ENCODE measurements around the gene RUNDC1. TPM values are rescaled to one million over a fixed set of nuclear protein-coding genes. Genes with fewer than 3 reads are reported as not detected.
"Not testable (repeated sequence)": the region's sequence is repeated elsewhere in the genome, so short reads cannot be mapped to it uniquely, and the experiment has no call there.

Gene RUNDC1
- total RNA-seq, 2 experiments from 2014 or later, result 13.0 to 14.0 TPM

- H3K27ac Mint-ChIP-seq; H3K36me3 Mint-ChIP-seq (ENCODE audit: low read depth); DNase-seq; H3K9me3 Mint-ChIP-seq; POLR2A ChIA-PET; H3K27me3 Mint-ChIP-seq; H3K4me3 Mint-ChIP-seq: not testable (repeated sequence)
- CTCF ChIA-PET, result interaction anchor here (0.8 kb wide), 1 partner anchor 22 kb away, joined by 3 read pairs; the partner anchor contains the start of gene RPL27
- H3K4me1 Mint-ChIP-seq, result peaks cover 14% of the 10 kb centered on the region
Observed at GRCh38 chr17:42975701-42976100, 4.7 kb upstream of the RUNDC1 start.

DNA sequence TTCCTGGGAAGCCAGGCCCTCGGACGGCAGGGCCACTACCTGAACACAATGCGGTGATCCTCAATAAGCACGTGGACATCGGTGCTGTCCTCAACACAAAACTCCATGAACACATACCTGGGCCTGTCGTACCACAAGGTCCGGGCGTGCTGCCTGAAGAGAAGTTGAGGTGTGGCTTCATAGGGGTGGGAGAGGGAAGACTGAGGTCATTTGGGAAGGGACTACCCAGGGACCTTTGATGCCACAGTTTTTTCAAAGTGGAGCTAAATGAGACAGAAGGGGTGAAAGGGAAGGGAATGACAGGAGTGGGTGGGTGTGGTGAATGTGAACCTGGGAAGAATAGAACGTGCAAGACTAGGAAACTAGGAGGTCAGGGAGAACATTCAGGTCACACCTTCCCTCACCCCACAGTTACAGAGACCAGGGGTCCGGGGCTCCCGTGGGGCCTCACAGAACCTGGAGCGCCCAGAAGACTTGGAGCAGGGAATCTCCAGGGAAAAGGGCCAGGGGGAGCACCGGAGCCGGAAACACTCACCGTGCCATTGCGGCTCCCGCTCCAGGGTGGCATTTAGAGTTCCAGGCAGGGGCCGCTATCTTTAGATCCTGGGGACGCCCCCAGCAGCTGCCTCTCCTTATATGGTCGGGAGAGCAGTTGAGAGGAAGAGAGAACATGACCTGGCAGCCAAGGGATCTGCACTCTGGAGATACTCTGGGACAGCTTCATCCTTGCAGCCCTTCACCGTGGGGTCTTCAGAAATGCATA, 673 bp upstream of the RUNDC1 start, which contains the start of gene PTGES3L:
Gene PTGES3L (minus strand): TSS at position 570 of the 763 bp plus-strand sequence. CDS start 27 bp downstream, at position 543.
- peaks cover 34% of the 10 kb centered on the region for H3K4me1 Mint-ChIP-seq
- H3K9me3 Mint-ChIP-seq, result no peaks in the 10 kb centered on the region
- POLR2A ChIA-PET, result no interaction called here

GRCh38 chr17:42980766-42981397, 517 bp downstream of the RUNDC1 start:
- DNase-seq, result peak; percentile 69
- Mint-ChIP-seq H3K4me3 (peak overlapping the region; percentile 92), H3K27me3 (no peaks in the 10 kb centered on the region), H3K36me3 (ENCODE audit: low read depth) (peaks cover 20% of the 10 kb centered on the region), H3K27ac (peak overlapping the region; percentile 92), H3K4me1 (peaks cover 42% of the 10 kb centered on the region), H3K9me3 (no peaks in the 10 kb centered on the region)
- ChIA-PET POLR2A (no interaction called here), CTCF (interaction anchor here (0.6 to 1.7 kb wide), 2 partner anchors 157 to 660 kb away, joined by 3 to 4 read pairs; partner anchors contain the start of gene BECN1)

More for the DNA sequence above, 673 bp upstream of the RUNDC1 start, which contains the start of gene PTGES3L:
- peak; percentile 34 for DNase-seq
- no peaks in the 10 kb centered on the region for H3K27me3 Mint-ChIP-seq
- peaks cover 13% of the 10 kb centered on the region for H3K36me3 Mint-ChIP-seq (ENCODE audit: low read depth)
- CTCF ChIA-PET, result interaction anchor here (1.7 to 2.8 kb wide), 2 partner anchors 18 to 156 kb away, joined by 4 to 13 read pairs; partner anchors contain the start of genes BECN1 and RPL27
- H3K4me3 Mint-ChIP-seq, result peak within 1 kb of the TSS; percentile 92
- H3K27ac Mint-ChIP-seq, result peak within 1 kb of the TSS; percentile 92

DNA sequence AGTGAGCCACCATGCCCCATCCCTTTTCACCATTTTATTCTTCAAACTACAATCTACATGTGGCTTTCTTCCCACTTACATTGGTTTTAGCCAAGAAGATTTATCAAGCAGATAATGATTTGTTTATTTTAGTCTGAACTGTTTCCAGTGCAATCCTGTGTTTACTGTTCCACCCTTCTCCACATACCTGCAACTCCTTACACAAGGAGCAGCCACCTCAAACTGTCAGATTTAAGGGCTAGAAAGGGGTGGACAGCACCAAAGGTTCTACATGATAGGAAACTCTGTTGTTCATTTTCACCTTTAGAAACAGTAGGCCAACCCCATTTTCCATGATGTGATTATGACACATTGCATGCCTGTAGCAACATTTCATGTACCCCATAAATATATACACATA, 1.9 kb downstream of the RUNDC1 start:
- Mint-ChIP-seq H3K4me1 (peaks cover 42% of the 10 kb centered on the region), H3K36me3 (ENCODE audit: low read depth) (peaks cover 25% of the 10 kb centered on the region), H3K27me3 (no peaks in the 10 kb centered on the region), H3K4me3 (peak overlapping the region; percentile 19), H3K9me3 (no peaks in the 10 kb centered on the region), H3K27ac (no peak overlapping the region)
- DNase-seq, result no peak
- CTCF ChIA-PET, result interaction anchor here (1.2 kb wide), 1 partner anchor 16 kb away, joined by 5 read pairs; the partner anchor contains the start of gene RPL27
- POLR2A ChIA-PET, result no interaction called here

DNA sequence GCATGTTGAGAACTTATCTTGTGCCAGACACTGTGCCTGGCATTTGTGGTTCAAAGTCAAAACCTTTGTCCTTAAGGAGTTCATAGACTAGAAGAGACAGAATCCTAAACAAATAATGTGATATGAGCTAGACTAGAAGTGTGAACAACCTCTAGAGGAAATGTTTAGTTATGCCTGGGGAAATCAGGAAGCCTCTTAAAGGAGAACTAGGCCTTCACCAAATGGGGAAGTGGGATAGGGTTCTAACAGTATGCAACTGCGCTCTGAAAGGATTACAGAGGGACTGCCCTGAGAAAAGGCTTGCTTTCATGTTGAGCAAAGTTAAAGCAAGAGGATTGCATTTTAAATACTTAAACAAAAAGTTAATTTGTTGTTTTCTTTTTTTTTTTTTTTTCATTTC, 4.9 kb downstream of the RUNDC1 start:
- Mint-ChIP-seq H3K36me3 (ENCODE audit: low read depth) (peaks cover 40% of the 10 kb centered on the region), H3K4me3 (no peak overlapping the region), H3K4me1 (peaks cover 30% of the 10 kb centered on the region), H3K9me3 (no peaks in the 10 kb centered on the region), H3K27ac (peak overlapping the region; percentile 39), H3K27me3 (no peaks in the 10 kb centered on the region)
- ChIA-PET CTCF (interaction anchor here (0.5 kb wide), 1 partner anchor 219 kb away, joined by 4 read pairs; no protein-coding TSS in a partner anchor), POLR2A (interaction anchor here (1.3 kb wide), 1 partner anchor 13 kb away, joined by 3 read pairs; the partner anchor contains the start of gene RPL27)
- no peak for DNase-seq

DNA sequence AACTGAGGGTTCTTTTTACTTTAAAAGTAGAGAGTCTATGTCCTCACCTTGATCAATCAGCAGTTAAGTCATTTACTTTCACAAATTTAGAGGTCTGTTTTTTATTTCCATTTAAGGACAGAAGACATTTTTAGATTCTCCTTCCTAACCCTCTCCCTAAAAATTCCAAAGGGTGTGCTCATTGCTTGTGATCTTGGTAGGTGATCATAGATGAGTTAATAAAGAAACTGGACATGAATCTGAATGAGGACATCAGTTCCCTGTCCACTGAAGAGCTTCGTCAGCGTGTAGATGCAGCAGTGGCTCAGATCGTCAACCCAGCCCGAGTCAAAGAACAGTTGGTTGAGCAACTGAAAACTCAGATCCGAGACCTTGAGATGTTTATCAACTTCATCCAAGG, 8.8 kb downstream of the RUNDC1 start:
- CTCF ChIA-PET, result interaction anchor here (1.1 to 3.0 kb wide), 2 partner anchors 9 to 767 kb away, joined by 3 to 13 read pairs; partner anchors contain the start of gene RPL27
- Mint-ChIP-seq H3K36me3 (ENCODE audit: low read depth) (peaks cover 53% of the 10 kb centered on the region), H3K4me3 (no peak overlapping the region), H3K9me3 (no peaks in the 10 kb centered on the region), H3K4me1 (peaks cover 13% of the 10 kb centered on the region), H3K27me3 (no peaks in the 10 kb centered on the region), H3K27ac (no peak overlapping the region)
- POLR2A ChIA-PET, result no interaction called here
- DNase-seq, result no peak

DNA sequence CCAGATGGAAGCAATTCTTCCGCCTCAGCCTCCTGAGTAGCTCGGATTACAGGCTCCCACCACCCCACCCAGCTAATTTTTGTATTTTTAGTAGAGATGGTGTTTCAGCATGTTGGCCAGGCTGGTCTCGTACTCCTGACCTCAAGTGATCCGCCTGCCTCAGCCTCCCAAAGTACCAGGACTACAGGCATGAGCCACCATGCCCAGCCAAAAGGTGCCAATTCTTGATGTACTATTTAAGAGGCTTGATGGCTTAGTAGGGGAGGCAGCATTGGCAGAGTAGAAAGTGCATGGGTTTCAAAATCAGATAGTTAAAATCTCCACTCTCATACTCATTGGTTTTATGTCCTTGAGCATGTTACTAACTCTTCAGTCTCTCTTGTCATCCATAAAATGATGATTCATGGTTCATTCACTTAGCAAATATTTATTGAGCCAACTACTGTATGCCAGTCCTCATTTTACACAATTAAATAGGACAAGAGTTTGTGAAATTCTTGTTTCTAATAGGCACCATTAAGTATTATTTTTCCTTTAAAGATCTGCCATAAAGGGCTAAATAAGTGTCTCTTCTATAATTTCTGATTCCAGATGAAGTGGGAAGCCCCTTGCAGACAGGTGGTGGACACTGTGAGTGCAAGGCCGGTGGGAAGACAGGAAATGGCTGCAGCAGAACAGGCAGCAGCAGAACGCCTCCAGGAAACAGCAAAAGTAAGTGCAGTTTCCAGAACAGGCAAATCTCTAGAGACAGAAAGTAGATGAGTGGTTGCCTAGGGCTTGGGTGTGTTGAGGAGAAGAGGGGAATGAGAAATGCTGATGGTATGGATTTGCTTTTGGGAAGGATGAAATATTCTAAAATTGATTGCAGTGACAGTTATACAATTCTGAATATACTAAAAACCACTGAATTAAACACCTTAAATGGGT, 9.6 kb downstream of the RUNDC1 start:
- Mint-ChIP-seq H3K27me3 (no peaks in the 10 kb centered on the region), H3K27ac (no peak overlapping the region), H3K4me1 (peaks cover 11% of the 10 kb centered on the region), H3K9me3 (no peaks in the 10 kb centered on the region), H3K36me3 (ENCODE audit: low read depth) (peaks cover 52% of the 10 kb centered on the region), H3K4me3 (no peak overlapping the region)
- ChIA-PET CTCF (interaction anchor here (2.1 to 3.0 kb wide), 2 partner anchors 8 to 165 kb away, joined by 8 to 13 read pairs; partner anchors contain the start of genes BECN1 and RPL27), POLR2A (no interaction called here)
- DNase-seq, result no peak

DNA sequence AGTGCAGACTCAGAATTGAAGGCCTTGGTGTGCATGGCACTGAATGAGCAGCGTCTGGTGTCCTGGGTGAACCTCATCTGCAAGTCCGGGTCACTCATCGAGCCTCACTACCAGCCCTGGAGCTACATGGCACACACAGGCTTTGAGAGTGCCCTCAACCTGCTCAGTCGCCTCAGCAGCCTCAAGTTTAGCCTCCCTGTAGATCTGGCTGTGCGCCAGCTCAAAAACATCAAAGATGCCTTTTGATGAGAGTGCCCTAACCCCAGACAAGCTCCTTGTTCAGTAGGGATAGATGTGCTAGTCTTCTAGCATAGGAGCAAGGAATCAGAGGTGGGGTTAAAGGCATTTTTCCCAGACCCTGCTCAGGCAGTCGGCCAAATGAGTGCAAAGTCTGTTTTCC, 11.1 kb downstream of the RUNDC1 start:
- H3K27ac Mint-ChIP-seq, result no peak overlapping the region
- no peak overlapping the region for H3K4me3 Mint-ChIP-seq
- H3K36me3 Mint-ChIP-seq (ENCODE audit: low read depth), result peaks cover 44% of the 10 kb centered on the region
- no peaks in the 10 kb centered on the region for H3K27me3 Mint-ChIP-seq
- ChIA-PET POLR2A (no interaction called here), CTCF (interaction anchor here (2.1 kb wide), 1 partner anchor 167 kb away, joined by 8 read pairs; the partner anchor contains the start of gene BECN1)
- DNase-seq, result no peak
- no peaks in the 10 kb centered on the region for H3K9me3 Mint-ChIP-seq
- peaks cover 3% of the 10 kb centered on the region for H3K4me1 Mint-ChIP-seq

GRCh38 chr17:42992872-42993271, 12.5 kb downstream of the RUNDC1 start:
- ChIA-PET CTCF (no interaction called here), POLR2A (no interaction called here)
- Mint-ChIP-seq H3K27ac (peak overlapping the region; percentile 54), H3K4me1 (peaks cover 14% of the 10 kb centered on the region), H3K4me3 (no peak overlapping the region), H3K36me3 (ENCODE audit: low read depth) (peaks cover 39% of the 10 kb centered on the region), H3K27me3 (no peaks in the 10 kb centered on the region), H3K9me3 (no peaks in the 10 kb centered on the region)
- no peak for DNase-seq

DNA sequence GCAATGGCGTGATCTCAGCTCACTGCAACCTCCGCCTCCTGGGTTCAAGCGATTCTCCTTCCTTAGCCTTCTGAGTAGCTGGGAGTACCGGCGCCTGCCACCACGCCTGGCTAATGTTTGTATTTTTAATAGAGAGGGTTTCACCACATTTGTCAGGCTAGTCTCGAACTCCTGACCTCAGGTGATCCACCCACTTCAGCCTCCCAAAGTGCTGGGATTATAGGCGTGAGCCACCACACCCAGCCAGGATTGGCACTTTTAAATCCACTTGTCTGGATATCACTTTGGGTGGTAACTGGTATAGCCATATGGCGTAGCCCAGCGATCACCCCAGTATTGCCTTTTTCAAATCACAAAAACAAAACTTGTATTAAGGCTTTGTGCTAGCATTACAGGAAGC, 13.5 kb downstream of the RUNDC1 start:
- POLR2A ChIA-PET, H3K4me3 Mint-ChIP-seq, CTCF ChIA-PET, H3K27me3 Mint-ChIP-seq, DNase-seq, H3K9me3 Mint-ChIP-seq, H3K27ac Mint-ChIP-seq: not testable (repeated sequence)
- H3K36me3 Mint-ChIP-seq (ENCODE audit: low read depth), result peaks cover 39% of the 10 kb centered on the region
- H3K4me1 Mint-ChIP-seq, result peaks cover 16% of the 10 kb centered on the region

GRCh38 chr17:42997390-42997983, 17.1 kb downstream of the RUNDC1 start:
- Mint-ChIP-seq H3K27me3 (no peaks in the 10 kb centered on the region), H3K9me3 (no peaks in the 10 kb centered on the region), H3K4me3 (peak overlapping the region; percentile 89), H3K36me3 (ENCODE audit: low read depth) (peaks cover 39% of the 10 kb centered on the region), H3K27ac (peak overlapping the region; percentile 99), H3K4me1 (peaks cover 35% of the 10 kb centered on the region)
- POLR2A ChIA-PET, result interaction anchor here (0.6 to 1.3 kb wide), 6 partner anchors 11 to 318 kb away, joined by 3 to 6 read pairs (median 3); no protein-coding TSS in a partner anchor
- no peak for DNase-seq
- CTCF ChIA-PET, result interaction anchor here (0.6 to 2.4 kb wide), 21 partner anchors 9 to 289 kb away, joined by 3 to 19 read pairs (median 4); partner anchors contain the start of genes AOC2, BECN1, IFI35 and PTGES3L
